Activated T-helper 1 cell treated with anti-CD3 and anti-CD28 coated beads, Interleukin-2, amount 50 U/mL, for 16 hours (primary cell): ENCODE measurements around the gene RGS3.

ENCODE experiments used
- DNase-seq, 2 donors: peaks; one replicate each; pipeline ENCODE4 v3.0.0-alpha.2; 2020; ENCODE audit warnings: low read depth in 1 of 2, low spot score in 1 of 2

The RGS3 gene

DNA sequence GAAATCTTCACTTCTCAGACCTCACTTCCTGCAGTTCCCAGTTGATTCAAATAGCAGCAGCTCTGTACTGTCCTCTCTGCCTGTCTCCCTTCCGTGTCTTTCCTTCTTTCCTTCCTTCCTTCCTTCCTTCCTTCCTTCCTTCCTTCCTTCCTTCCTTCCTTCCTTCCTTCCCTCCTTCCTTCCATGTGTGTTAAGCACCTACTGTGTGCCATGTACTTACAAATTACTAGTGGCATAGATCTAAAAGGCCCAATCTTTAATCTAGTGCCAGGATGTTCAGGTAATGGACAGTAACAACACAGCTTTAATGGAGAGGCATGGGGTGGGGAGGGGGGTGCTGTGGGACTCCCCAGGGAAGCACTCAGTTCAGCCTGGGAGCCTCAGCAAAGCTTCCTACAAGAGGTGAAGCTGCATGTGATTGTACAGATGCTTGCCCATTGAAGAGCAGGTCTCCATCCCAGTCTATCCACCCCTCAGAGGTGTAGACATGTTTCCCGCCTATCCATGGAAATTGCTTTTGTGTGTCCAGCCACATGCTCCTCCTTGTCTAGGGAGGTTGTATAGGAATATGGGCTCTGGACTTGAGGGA, 106.0 kb downstream of the RGS3 start:
- DNase-seq, result no peak

GRCh38 chr9:113570106-113570505, 106.6 kb downstream of the RGS3 start:
- DNase-seq, result no peak

DNA sequence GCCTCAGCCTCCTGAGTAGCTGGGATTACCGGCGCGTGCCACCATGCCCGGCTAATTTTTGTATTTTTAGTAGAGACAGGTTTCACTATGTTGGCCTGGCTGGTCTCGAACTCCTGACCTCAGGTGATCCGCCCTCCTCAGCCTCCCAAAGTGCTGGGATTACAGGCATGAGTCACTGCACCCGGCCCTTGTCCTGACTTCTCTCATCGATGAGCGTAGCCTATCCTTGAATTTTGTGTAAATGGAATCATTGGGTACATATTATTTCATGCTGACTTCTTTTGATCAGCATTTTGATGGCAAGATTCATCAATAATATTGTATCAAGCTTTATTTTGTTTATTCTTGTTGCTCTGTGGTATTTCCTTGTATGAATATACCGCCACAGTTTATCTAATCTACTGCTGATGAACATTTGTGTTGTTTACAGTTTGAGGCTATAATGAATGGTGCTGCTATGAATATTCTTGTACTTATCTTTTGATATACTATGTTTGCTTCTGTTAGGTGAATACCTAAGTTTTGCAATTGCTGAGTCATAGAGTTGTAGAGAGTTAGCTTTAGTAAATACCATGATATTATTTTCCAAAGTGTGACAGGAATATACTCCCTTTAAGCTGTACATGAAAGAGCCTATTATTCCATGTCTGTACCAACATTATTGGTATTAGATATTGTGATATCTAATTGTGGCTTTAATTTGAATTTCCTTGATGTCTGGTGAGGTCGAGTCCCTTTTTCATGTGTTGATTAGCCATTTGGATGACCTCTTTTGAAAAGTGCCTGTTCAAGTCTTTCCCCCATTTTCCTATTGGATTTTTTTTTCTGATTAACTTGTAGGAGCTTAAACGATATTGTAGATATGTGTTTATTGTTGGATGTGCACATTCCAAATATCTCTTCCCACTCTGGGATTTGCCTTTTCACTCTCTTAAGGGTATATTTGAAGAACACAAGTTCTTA, 107.5 kb downstream of the RGS3 start:
- no peak for DNase-seq

DNA sequence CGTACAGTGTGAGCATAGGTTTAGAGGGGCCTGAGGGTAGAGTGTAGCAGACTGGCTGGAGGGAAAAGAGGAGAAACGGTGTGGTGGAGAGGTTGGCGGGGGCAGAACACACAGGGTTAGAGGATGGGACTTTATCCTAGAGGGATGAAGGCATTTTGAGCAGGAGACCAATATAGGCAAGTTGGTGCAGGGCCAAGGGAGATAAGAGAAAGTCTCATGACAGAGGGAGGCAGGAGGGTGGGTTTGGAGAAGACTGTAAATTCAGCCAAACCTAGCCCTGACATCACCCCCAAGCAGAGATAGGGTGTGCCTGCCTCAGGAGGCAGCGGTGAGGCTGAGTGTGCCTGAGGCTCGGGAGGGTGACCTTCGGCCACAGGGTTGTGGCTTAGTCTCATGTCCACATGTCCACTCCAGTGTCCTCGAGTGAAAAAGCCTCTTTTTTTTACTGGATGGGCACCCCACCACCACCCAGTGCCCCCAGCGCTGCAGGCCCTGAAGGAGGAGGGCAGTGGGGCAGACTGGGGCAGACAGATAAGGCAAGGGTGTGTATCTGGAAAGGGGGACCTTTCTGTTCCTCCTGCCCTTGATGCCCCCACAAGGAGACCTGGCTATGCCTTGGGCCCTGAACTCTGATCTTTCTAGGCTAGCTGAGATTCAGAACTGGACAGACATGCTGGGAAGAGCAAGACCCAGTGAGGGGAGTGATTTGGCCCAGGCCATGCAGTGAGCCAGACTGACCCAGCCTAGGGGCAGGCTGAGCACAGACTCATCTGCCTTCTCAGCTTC, 108.7 kb downstream of the RGS3 start:
- DNase-seq, result no peak

DNA sequence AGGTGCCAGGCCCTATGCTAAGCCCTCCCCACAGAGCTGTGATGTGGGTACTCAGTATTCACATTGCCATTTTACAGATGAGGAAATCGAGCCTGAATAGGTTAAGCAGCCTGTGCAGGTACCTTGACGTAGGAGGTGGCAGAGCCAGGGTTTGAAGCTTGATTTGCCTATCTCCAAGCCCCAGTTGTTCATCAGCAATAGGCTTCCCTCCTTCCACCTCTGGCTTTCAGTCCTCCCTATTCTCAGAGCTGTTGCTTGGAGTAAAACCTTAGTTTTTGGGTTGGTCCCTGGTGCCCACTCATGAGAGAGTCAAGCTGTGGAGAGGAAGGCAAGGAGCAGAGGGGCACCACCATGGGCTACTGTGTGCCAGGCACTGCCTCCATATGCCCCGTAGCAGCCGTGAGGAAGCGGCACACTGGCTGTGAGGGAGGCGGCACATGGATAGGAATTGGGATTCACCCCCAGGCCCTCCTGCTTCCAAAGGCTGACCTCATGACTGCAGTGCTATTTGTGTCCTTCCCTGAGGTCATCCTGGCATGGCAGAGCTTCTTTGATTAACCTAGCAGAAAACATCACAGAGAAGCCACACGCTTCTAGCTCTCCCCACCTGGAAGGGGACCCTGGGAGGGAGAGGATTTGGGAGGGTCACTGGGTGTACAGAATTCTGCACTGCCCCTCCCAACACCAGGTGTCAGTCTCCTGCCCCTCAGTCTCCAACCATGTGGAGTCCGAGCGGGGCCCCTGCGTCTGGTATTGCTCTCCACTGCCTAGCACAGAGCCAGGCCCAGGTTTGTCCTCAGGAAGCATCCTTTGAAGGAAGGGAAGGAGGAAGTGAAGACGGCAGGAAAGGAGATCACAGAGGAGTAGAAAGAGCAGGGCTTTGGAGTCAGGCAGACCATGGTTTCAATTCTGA, 109.8 kb downstream of the RGS3 start:
- no peak for DNase-seq

GRCh38 chr9:113573959-113574352, 110.4 kb downstream of the RGS3 start:
- DNase-seq, result no peak

DNA sequence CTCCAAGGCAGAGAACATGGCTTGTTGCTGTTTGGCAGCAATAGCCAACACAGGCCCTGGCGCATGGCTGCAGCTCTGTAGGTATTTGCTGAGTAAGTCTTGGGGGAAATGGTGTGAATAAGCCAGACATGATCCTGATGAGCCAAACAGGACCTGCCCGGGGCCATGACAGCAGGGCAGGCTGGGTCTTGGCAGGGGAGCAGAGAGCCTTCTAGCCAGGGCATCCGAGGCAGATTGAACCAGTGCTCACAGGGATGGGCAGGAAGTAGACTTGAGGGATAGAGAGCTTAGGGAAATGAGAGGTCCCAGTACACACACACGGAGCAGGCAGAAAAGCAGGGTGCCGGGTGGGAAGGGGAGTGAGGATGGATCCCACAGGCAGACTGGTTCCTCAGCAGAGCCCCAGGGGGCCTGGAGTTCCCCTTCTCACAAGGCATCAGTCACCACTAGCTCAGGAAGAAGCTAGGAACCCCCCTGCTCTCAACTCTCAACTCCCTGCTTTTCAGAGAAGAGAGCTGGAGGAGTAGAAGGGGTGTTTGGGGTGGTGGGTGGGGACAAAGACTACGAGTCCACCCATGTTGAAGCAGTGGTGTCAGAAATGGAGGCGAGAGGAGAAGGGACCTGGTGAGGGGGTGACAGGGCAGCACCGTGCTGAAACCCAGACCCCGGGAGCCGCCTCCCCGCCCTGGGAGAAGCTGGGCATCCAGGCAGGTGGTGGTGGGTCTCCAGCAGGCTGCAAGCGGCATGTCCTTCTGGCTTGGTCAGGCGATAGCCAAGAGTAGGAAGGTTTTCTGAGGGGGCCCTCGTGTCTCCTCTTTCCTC, 111.1 kb downstream of the RGS3 start:
- DNase-seq, result no peak

GRCh38 chr9:113577525-113578261, 114.2 kb downstream of the RGS3 start:
- DNase-seq, result no peak

- DNase-seq, result no peak
These were observed 114.8 kb downstream of the RGS3 start for GRCh38 chr9:113578279-113578865.

DNA sequence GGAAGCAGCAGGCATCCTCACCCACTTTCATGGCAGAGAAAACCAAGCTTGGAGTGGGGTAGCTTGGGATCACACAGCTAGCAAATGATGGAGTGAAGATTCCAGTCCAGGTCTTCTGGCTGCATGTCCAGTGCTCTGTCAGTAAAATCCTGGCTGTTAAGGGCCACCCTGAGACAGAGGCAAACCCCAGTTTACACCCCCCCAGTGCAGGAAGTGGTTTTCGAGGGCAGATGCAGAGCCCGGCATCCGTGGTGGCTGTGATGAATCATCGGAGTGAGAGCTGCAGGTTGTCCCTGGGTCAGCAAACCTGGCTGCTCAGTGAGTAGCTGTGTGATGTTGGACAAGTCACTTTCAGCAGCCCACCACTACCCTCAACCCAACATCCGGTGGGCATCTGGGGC, 115.4 kb downstream of the RGS3 start:
- DNase-seq, result peak; percentile 67 to 71

GRCh38 chr9:113579283-113580040, 115.9 kb downstream of the RGS3 start:
- DNase-seq, result no peak

- DNase-seq, result peak; percentile 16 to 36
These were observed 116.8 kb downstream of the RGS3 start for GRCh38 chr9:113580041-113580953.

DNA sequence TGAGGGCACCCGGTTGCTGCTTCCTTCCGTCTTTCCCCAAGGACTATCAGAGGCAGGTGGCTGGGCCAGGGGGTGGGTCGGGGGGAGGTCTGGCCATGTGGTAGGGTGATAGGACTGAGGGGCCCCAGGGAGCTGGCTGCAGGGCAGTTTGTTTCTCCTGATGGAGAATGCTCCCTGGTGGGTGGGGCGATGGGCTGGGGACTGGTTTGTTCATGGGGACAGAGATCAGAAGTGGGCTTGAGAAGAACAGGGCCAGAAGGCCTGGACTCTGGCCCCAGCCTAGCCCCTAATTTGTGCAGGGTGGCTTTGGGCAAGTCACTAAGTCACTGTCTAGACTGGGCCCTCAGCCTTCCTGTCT, 117.4 kb downstream of the RGS3 start:
- DNase-seq, result no peak

- peak; percentile 40 to 57 for DNase-seq
These were observed 118.6 kb downstream of the RGS3 start for GRCh38 chr9:113581865-113582697.

- no peak for DNase-seq
These were observed 119.2 kb downstream of the RGS3 start for GRCh38 chr9:113582698-113583200.
